GM12872 (cell line): ENCODE measurements around the gene PARP8.

ENCODE experiments used
- TF ChIP-seq, protein P1 (sequence below): IDR thresholded peaks from 3 replicates; pipeline ENCODE4 v1.5.1; 2011; ENCODE audit warnings: low read depth, mild to moderate bottlenecking, low read length, moderate library complexity; ENCODE audit not compliant: insufficient read depth

PARP8 gene, protein sequence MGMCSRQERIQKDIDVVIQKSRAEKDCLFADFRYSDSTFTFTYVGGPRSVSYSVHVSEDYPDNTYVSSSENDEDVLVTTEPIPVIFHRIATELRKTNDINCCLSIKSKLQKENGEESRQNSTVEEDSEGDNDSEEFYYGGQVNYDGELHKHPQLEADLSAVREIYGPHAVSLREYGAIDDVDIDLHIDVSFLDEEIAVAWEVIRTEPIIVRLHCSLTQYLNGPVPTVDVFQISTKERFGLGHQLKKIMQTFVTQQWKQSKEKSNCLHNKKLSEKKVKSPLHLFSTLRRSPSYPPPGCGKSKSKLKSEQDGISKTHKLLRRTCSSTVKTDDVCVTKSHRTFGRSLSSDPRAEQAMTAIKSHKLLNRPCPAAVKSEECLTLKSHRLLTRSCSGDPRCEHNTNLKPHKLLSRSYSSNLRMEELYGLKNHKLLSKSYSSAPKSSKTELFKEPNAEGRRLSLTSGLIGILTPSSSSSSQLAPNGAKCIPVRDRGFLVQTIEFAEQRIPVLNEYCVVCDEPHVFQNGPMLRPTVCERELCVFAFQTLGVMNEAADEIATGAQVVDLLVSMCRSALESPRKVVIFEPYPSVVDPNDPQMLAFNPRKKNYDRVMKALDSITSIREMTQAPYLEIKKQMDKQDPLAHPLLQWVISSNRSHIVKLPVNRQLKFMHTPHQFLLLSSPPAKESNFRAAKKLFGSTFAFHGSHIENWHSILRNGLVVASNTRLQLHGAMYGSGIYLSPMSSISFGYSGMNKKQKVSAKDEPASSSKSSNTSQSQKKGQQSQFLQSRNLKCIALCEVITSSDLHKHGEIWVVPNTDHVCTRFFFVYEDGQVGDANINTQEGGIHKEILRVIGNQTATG

DNA sequence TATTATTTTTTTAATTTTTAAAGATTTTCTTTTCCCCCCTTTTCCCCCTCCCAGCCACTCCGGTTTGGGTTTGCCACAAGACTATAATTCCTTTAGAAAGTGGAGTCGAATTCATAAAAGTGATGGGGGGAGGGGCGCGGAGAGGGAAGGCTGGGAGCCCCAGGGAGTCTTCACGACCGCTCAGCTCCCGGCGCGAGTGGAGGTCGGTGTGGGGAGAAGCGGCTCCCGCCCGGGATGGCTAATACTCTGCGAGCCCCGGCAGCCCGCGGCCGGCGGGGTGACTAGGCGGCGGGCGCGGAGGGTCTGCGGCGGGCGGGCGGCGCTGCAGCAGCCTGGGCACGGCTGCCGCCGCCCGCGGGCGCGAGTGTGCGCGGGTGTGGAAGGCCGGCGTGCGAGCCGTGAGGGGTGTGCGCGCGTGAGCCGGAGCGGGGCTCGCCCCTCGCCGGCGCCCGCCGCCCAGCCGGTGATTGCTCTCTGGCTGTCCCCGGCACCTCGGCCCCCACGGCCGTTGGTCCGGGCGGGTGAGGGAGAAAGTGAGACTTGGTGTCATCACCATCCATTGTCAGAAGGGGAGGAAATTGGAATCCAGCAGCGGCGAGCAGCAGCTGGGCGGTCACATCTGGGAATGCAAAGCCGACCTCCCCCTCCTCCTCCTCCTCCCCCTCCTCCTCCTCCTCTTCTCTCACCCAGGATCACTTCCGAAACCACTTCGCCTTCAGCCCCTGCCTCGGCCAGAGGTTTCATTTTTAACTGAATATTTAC, at the start of gene PARP8:
PARP8 (plus strand) TSS at position 377 of the 762 bp plus-strand sequence. CDS start 459 bp downstream, outside the sequence.
- TF ChIP-seq, protein P1, sequence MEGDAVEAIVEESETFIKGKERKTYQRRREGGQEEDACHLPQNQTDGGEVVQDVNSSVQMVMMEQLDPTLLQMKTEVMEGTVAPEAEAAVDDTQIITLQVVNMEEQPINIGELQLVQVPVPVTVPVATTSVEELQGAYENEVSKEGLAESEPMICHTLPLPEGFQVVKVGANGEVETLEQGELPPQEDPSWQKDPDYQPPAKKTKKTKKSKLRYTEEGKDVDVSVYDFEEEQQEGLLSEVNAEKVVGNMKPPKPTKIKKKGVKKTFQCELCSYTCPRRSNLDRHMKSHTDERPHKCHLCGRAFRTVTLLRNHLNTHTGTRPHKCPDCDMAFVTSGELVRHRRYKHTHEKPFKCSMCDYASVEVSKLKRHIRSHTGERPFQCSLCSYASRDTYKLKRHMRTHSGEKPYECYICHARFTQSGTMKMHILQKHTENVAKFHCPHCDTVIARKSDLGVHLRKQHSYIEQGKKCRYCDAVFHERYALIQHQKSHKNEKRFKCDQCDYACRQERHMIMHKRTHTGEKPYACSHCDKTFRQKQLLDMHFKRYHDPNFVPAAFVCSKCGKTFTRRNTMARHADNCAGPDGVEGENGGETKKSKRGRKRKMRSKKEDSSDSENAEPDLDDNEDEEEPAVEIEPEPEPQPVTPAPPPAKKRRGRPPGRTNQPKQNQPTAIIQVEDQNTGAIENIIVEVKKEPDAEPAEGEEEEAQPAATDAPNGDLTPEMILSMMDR, result no peak

DNA sequence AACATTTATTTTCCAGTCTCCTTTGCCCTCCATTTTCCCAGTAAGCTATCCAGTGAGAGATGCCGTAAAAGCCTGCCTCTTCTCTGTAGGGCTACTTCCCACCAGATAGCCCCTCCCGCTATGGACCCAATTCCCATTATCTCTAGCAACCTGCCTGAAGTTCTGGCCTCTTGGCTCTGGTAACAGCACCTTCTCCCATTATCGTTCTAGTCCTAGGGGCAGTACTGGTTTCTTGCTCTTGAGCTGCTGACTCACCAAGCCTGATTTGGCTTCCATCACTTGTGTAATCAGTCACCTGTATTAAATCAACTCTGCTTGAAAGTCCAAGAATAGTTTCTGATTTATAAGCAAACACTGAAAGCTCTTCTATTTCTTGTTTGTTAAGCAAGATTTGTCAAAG, 42.8 kb upstream of the PARP8 start:
- TF ChIP-seq, protein P1, result no peak

DNA sequence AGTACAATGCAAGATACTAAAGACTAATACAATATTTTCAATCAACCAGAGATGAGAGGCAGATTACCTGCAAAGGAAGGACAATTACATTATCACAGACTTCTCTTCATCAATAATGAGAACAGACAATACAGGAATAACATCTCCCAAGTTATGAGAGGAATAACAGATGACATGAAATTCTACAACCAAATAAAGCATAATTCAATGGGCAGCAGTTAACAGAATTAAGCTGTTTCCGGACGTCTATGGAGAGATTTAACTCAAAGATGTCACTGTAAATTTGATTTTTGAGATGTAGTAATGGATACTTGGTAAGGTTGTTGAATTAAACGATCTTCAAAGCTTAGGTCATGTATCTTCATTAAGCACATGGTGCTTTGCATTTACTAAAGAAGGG, 19.8 kb upstream of the PARP8 start:
- TF ChIP-seq, protein P1, result no peak

DNA sequence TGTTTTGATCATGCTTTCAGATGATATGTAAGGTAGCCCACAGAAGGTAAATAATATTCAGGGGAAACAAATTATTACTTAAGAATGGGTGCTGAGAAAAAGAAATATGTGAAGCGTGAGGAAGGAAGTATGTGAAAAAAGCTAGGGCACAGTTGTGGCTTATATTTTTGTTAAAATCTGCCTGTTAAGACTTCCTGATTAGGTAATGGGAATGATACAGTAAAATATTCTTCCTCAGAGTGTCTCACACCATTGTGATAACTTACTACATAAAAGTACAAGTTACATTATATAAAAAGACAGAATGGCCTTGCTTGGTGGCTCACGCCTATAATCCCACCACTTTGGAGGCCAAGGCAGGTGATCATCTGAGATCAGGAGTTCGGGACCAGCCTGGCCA, 18.7 kb upstream of the PARP8 start:
- TF ChIP-seq, protein P1, result no peak

DNA sequence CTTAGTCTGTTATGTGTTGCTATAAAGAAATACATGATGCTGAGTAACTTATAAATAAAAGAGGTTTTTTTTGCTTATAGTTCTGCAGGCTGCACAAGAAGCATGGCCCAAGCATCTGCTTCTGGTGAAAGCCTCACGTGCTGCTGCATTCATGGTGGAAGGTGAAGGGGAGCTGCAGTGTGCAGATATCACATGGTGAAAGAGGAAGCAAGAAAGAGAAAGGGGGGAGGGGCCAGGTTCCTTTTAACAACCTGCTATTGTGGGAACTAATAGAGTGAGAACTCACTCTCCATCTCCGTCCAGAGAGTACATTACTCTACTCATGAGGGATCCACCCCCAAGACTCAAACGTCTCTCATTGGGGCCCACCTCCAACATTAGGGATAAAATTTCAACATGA, 12.5 kb upstream of the PARP8 start:
- TF ChIP-seq, protein P1, result no peak

DNA sequence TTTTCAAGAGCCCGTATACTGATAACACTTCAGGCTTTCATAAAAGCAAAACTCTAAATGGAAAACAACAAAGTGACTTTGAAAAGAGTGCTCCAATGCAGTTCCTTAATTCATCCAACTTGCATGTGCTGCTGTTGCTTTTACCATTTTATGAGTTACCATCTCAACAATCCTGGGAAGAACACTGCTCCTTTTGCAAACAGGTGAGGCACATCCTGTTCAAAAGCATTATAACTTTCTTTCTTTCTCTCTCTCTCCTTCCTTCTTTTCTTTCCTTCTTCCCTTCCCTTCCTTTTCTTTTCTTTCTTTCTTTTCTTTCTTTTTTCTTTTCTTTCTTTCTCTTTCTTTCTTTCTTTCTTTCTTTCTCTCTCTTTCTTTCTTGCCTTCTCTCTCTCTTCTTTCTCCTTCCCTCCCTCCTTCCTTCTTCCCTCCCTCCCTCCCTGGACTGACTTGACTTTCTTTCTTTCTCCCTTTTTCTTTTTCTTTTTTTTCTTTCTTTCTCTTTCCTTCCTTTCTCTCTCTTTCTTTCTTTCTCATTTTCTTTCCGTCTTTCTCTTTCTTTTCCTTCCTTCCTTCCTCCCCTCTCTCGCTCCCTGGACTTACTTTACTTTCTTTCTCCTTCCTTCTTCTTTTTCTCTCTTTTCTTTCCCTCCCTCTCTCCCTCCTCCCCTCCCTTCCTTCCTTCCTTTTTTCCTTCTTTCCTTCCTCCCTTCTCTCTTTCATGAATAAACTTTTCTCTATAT, 11.2 kb upstream of the PARP8 start:
- TF ChIP-seq, protein P1, result no peak
